ENCODE results near the gene NLRC4.
"Not testable (repeated sequence)": the region's sequence is repeated elsewhere in the genome, so short reads cannot be mapped to it uniquely, and the experiment has no call there.

The NLRC4 gene

GRCh38 chr2:32277363-32277673, 12.6 kb upstream of the NLRC4 start:
- peak overlapping the region; percentile 99 for H3K4me3 ChIP-seq (ENCODE audit: low read length)

GRCh38 chr2:32275790-32276189, 11.1 kb upstream of the NLRC4 start:
- not testable (repeated sequence) for H3K9ac ChIP-seq (ENCODE audit: low read length); H3K4me2 ChIP-seq (ENCODE audit: low read depth, low read length); H3K9me3 ChIP-seq (replicated peaks; ENCODE audit: insufficient read depth, low read length); H3K27me3 ChIP-seq (replicated peaks; ENCODE audit: insufficient read depth, low read length); H3K27ac ChIP-seq (ENCODE audit: low read length); H3K36me3 ChIP-seq (replicated peaks; ENCODE audit: insufficient read depth, low read length); H3K4me3 ChIP-seq (ENCODE audit: low read length); H3F3A ChIP-seq (ENCODE audit: insufficient read depth, low read length); H3K9me2 ChIP-seq (replicated peaks; ENCODE audit: insufficient read depth, low read length); H2AFZ ChIP-seq (ENCODE audit: low read length); H4K20me1 ChIP-seq (ENCODE audit: insufficient read depth, low read length); DNase-seq
- Histone ChIP-seq H3K4me1 (ENCODE audit: low read length) (peaks cover 12% of the 10 kb centered on the region), H3K79me2 (ENCODE audit: low read length) (peaks cover 26% of the 10 kb centered on the region)

More at GRCh38 chr2:32277363-32277673, 12.6 kb upstream of the NLRC4 start:
- no peaks in the 10 kb centered on the region for H4K20me1 ChIP-seq (ENCODE audit: insufficient read depth, low read length)
- H2AFZ ChIP-seq (ENCODE audit: low read length) = peak overlapping the region; percentile 97
- H3K4me2 ChIP-seq (ENCODE audit: low read depth, low read length) = peak overlapping the region; percentile 83
- no peaks in the 10 kb centered on the region for H3K9me3 ChIP-seq (replicated peaks; ENCODE audit: insufficient read depth, low read length)
- H3K4me1 ChIP-seq (ENCODE audit: low read length) = peaks cover 12% of the 10 kb centered on the region
- H3F3A ChIP-seq (ENCODE audit: insufficient read depth, low read length) = no peaks in the 10 kb centered on the region
- H3K9ac ChIP-seq (ENCODE audit: low read length) = peak overlapping the region; percentile 97; the same call in 1 of the 2 replicates
- TF ChIP-seq CTCF (IDR thresholded peaks at IDR 0.05; ENCODE audit: low read length) (no peak), EZH2phosphoT487 (IDR thresholded peaks at IDR 0.05; ENCODE audit: low read length) (no peak), EZH2 (optimal IDR thresholded peaks at IDR 0.05; ENCODE audit: low read depth, low read length) (no peak)
- no peak for DNase-seq
- no peaks in the 10 kb centered on the region for H3K9me2 ChIP-seq (replicated peaks; ENCODE audit: insufficient read depth, low read length)
- no peaks in the 10 kb centered on the region for H3K27me3 ChIP-seq (replicated peaks; ENCODE audit: insufficient read depth, low read length)
- no peaks in the 10 kb centered on the region for H3K36me3 ChIP-seq (replicated peaks; ENCODE audit: insufficient read depth, low read length)
- peak overlapping the region; percentile 4; the same call in 1 of the 2 replicates for H3K27ac ChIP-seq (ENCODE audit: low read length)
- H3K79me2 ChIP-seq (ENCODE audit: low read length) = peaks cover 41% of the 10 kb centered on the region

GRCh38 chr2:32274289-32274688, 9.6 kb upstream of the NLRC4 start:
- no peaks in the 10 kb centered on the region for H3K9me2 ChIP-seq (replicated peaks; ENCODE audit: insufficient read depth, low read length)
- TF ChIP-seq CTCF (IDR thresholded peaks at IDR 0.05; ENCODE audit: low read length) (no peak), EZH2phosphoT487 (IDR thresholded peaks at IDR 0.05; ENCODE audit: low read length) (no peak), EZH2 (optimal IDR thresholded peaks at IDR 0.05; ENCODE audit: low read depth, low read length) (no peak)
- H3K9ac ChIP-seq (ENCODE audit: low read length) = no peak overlapping the region
- no peak for DNase-seq
- no peaks in the 10 kb centered on the region for H3K27me3 ChIP-seq (replicated peaks; ENCODE audit: insufficient read depth, low read length)
- no peak overlapping the region for H3K4me3 ChIP-seq (ENCODE audit: low read length)
- H3F3A ChIP-seq (ENCODE audit: insufficient read depth, low read length) = no peaks in the 10 kb centered on the region
- peaks cover 17% of the 10 kb centered on the region for H3K79me2 ChIP-seq (ENCODE audit: low read length)
- H2AFZ ChIP-seq (ENCODE audit: low read length) = no peak overlapping the region
- no peaks in the 10 kb centered on the region for H3K36me3 ChIP-seq (replicated peaks; ENCODE audit: insufficient read depth, low read length)
- no peak overlapping the region for H3K4me2 ChIP-seq (ENCODE audit: low read depth, low read length)
- no peaks in the 10 kb centered on the region for H3K9me3 ChIP-seq (replicated peaks; ENCODE audit: insufficient read depth, low read length)
- H4K20me1 ChIP-seq (ENCODE audit: insufficient read depth, low read length) = no peaks in the 10 kb centered on the region
- no peak overlapping the region for H3K27ac ChIP-seq (ENCODE audit: low read length)
- H3K4me1 ChIP-seq (ENCODE audit: low read length) = peaks cover 12% of the 10 kb centered on the region

- no peak overlapping the region for H3K9ac ChIP-seq (ENCODE audit: low read length)
- H3K4me1 ChIP-seq (ENCODE audit: low read length) = peaks cover 4% of the 10 kb centered on the region
- no peaks in the 10 kb centered on the region for H3K36me3 ChIP-seq (replicated peaks; ENCODE audit: insufficient read depth, low read length)
- H2AFZ ChIP-seq (ENCODE audit: low read length) = no peak overlapping the region
- DNase-seq = no peak
- no peaks in the 10 kb centered on the region for H3K79me2 ChIP-seq (ENCODE audit: low read length)
- H3K27ac ChIP-seq (ENCODE audit: low read length) = no peak overlapping the region
- no peaks in the 10 kb centered on the region for H3K9me3 ChIP-seq (replicated peaks; ENCODE audit: insufficient read depth, low read length)
- no peak overlapping the region for H3K4me3 ChIP-seq (ENCODE audit: low read length)
- no peak overlapping the region for H3K4me2 ChIP-seq (ENCODE audit: low read depth, low read length)
- H3K27me3 ChIP-seq (replicated peaks; ENCODE audit: insufficient read depth, low read length) = no peaks in the 10 kb centered on the region
- TF ChIP-seq CTCF (IDR thresholded peaks at IDR 0.05; ENCODE audit: low read length) (no peak), EZH2 (optimal IDR thresholded peaks at IDR 0.05; ENCODE audit: low read depth, low read length) (no peak), EZH2phosphoT487 (IDR thresholded peaks at IDR 0.05; ENCODE audit: low read length) (no peak)
- no peaks in the 10 kb centered on the region for H3K9me2 ChIP-seq (replicated peaks; ENCODE audit: insufficient read depth, low read length)
- H4K20me1 ChIP-seq (ENCODE audit: insufficient read depth, low read length) = no peaks in the 10 kb centered on the region
- H3F3A ChIP-seq (ENCODE audit: insufficient read depth, low read length) = no peaks in the 10 kb centered on the region
Observed at GRCh38 chr2:32272279-32272678, 7.6 kb upstream of the NLRC4 start.

Measured in MM.1S (cell line).